Measurements from ENCODE around the gene TMEM98.

Gene TMEM98

GRCh38 chr17:32894245-32894644, 33.7 kb upstream of the TMEM98 start:
- Histone ChIP-seq H3K4me1 (no peaks in the 10 kb centered on the region), H3K4me3 (no peak overlapping the region), H3K36me3 (no peaks in the 10 kb centered on the region), H3K27ac (no peak overlapping the region), H3K27me3 (no peaks in the 10 kb centered on the region), H4K20me1 (no peaks in the 10 kb centered on the region), H3K4me2 (no peak overlapping the region), H3K9ac (no peak overlapping the region), H3K9me3 (replicated peaks in 1 of 11) (no peaks in the 10 kb centered on the region)
- TF ChIP-seq Cebpa-rat (IDR thresholded peaks at IDR 0.05): no peak

GRCh38 chr17:32896647-32897258, 31.2 kb upstream of the TMEM98 start:
- Histone ChIP-seq H3K9ac (no peak overlapping the region), H3K4me3 (no peak overlapping the region), H4K20me1 (no peaks in the 10 kb centered on the region), H3K9me3 (replicated peaks in 1 of 11) (peaks cover 0 to 13% (median 10%) of the 10 kb centered on the region in 11 experiments; a peak in 13 of 22 replicates), H3K27ac (no peak overlapping the region), H3K36me3 (no peaks in the 10 kb centered on the region), H3K27me3 (no peaks in the 10 kb centered on the region), H3K4me1 (no peaks in the 10 kb centered on the region), H3K4me2 (no peak overlapping the region)
- no peak for TF ChIP-seq Cebpa-rat (IDR thresholded peaks at IDR 0.05)

- TF ChIP-seq Cebpa-rat (IDR thresholded peaks at IDR 0.05): no peak
- H3K9ac ChIP-seq: no peak overlapping the region
- H3K36me3 ChIP-seq: no peaks in the 10 kb centered on the region
- H3K27me3 ChIP-seq: no peaks in the 10 kb centered on the region
- no peak overlapping the region for H3K4me2 ChIP-seq
- H3K27ac ChIP-seq: no peak overlapping the region
- H4K20me1 ChIP-seq: no peaks in the 10 kb centered on the region
- H3K4me1 ChIP-seq: no peaks in the 10 kb centered on the region
- H3K9me3 ChIP-seq (replicated peaks in 1 of 11): peaks cover 0 to 20% (median 14%) of the 10 kb centered on the region in 11 experiments; a peak in 13 of 22 replicates
- H3K4me3 ChIP-seq: no peak overlapping the region
These were observed 28.5 kb upstream of the TMEM98 start for GRCh38 chr17:32899236-32900013.

GRCh38 chr17:32901743-32902142, 26.2 kb upstream of the TMEM98 start:
- Histone ChIP-seq H3K9ac (no peak overlapping the region), H4K20me1 (no peaks in the 10 kb centered on the region), H3K4me3 (no peak overlapping the region), H3K27me3 (no peaks in the 10 kb centered on the region), H3K4me2 (no peak overlapping the region), H3K36me3 (no peaks in the 10 kb centered on the region), H3K9me3 (replicated peaks in 1 of 11) (peaks cover 0 to 20% (median 14%) of the 10 kb centered on the region in 11 experiments; a peak in 13 of 22 replicates), H3K27ac (no peak overlapping the region), H3K4me1 (no peaks in the 10 kb centered on the region)
- no peak for TF ChIP-seq Cebpa-rat (IDR thresholded peaks at IDR 0.05)

GRCh38 chr17:32903774-32904673, 23.9 kb upstream of the TMEM98 start:
- Histone ChIP-seq H3K36me3 (no peaks in the 10 kb centered on the region), H3K27me3 (no peaks in the 10 kb centered on the region), H3K4me2 (no peak overlapping the region), H3K27ac (no peak overlapping the region), H3K9ac (no peak overlapping the region), H4K20me1 (no peaks in the 10 kb centered on the region), H3K4me1 (peaks cover 0 to 4% (median 0%) of the 10 kb centered on the region in 10 experiments; a peak in 2 of 20 replicates), H3K4me3 (no peak overlapping the region), H3K9me3 (replicated peaks in 1 of 11) (peaks cover 0 to 20% (median 14%) of the 10 kb centered on the region in 11 experiments; a peak in 13 of 22 replicates)
- no peak for TF ChIP-seq Cebpa-rat (IDR thresholded peaks at IDR 0.05)

GRCh38 chr17:32904891-32905290, 23.1 kb upstream of the TMEM98 start:
- no peaks in the 10 kb centered on the region for H3K27me3 ChIP-seq
- no peak overlapping the region for H3K4me2 ChIP-seq
- no peaks in the 10 kb centered on the region for H4K20me1 ChIP-seq
- H3K9me3 ChIP-seq (replicated peaks in 1 of 11): peaks cover 0 to 20% (median 14%) of the 10 kb centered on the region in 11 experiments; a peak in 13 of 22 replicates
- H3K36me3 ChIP-seq: no peaks in the 10 kb centered on the region
- H3K27ac ChIP-seq: no peak overlapping the region
- peaks cover 0 to 4% (median 0%) of the 10 kb centered on the region in 10 experiments; a peak in 2 of 20 replicates for H3K4me1 ChIP-seq
- H3K4me3 ChIP-seq: no peak overlapping the region
- no peak for TF ChIP-seq Cebpa-rat (IDR thresholded peaks at IDR 0.05)
- no peak overlapping the region for H3K9ac ChIP-seq

- Histone ChIP-seq H3K36me3 (no peaks in the 10 kb centered on the region), H3K27ac (no peak overlapping the region), H3K9ac (no peak overlapping the region), H3K4me1 (peaks cover 0 to 4% (median 0%) of the 10 kb centered on the region in 10 experiments; a peak in 2 of 20 replicates), H3K9me3 (replicated peaks in 1 of 11) (peaks cover 0 to 2% (median 0%) of the 10 kb centered on the region in 11 experiments; a peak in 1 of 22 replicates), H3K4me3 (no peak overlapping the region), H3K4me2 (peak overlapping the region in 5 of 11 experiments; percentile 8 to 47 (median 30); a peak in 3 of 22 replicates), H3K27me3 (no peaks in the 10 kb centered on the region), H4K20me1 (no peaks in the 10 kb centered on the region)
- no peak for TF ChIP-seq Cebpa-rat (IDR thresholded peaks at IDR 0.05)
These were observed 20.4 kb upstream of the TMEM98 start for GRCh38 chr17:32907583-32907982.

GRCh38 chr17:32909787-32910369, 18.1 kb upstream of the TMEM98 start:
- Histone ChIP-seq H3K27me3 (no peaks in the 10 kb centered on the region), H3K4me2 (no peak overlapping the region), H3K4me3 (no peak overlapping the region), H3K4me1 (peaks cover 0 to 4% (median 0%) of the 10 kb centered on the region in 10 experiments; a peak in 2 of 20 replicates), H3K36me3 (no peaks in the 10 kb centered on the region), H4K20me1 (no peaks in the 10 kb centered on the region), H3K9ac (no peak overlapping the region), H3K9me3 (replicated peaks in 1 of 11) (no peaks in the 10 kb centered on the region), H3K27ac (peak overlapping the region in 5 of 11 experiments; percentile 9 to 35 (median 32); a peak in 3 of 22 replicates)
- no peak for TF ChIP-seq Cebpa-rat (IDR thresholded peaks at IDR 0.05)

Data from BLaER1 treated with 17β-estradiol and CSF1 and Interleukin-3, amounts not matched to agents 10 nM and 100 nM (cell line).